Measurements from ENCODE around the gene DNAH10. TPM values are rescaled to one million over a fixed set of nuclear protein-coding genes. Genes with fewer than 3 reads are reported as not detected.

DNAH10 gene
- total RNA-seq, 1 donor: 0.43 TPM

DNA sequence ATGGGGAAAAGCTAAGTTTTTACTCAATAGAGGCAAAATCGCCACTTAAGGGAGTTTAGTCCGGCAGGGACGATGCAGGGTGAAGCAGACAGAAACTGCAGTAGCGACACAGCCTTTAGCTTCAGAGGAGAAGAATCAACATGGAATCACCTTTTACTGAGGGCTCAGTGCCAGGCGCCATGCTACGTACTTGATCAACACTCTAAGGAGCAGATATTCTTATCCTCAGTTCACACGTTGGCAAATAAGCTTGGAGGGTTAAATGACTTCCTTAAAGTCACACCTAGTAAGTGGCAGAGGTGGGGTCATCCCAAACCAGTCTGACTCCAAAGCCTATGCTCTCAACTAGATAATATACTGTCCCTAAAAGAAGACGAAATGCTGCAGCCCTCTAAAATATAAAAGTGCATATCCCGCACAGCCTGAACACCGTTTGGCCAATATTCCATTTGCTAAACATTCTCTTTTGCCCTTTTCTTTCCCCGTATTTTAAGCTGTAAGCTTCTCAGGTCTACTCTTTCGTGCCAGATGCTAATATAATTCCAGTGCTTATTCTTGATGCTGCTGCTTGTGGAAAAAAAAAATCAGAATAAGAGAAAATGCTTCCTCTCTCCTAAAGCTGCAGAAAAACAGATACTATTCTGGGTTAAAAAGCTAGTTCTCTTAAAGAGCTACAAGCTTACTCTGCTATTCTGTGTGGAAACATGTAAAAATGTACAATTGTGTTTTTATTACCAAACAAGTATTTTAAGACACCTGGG is 199.7 kb downstream of the DNAH10 start:
- H3K4me3 ChIP-seq (ENCODE audit: low read depth, low read length): no peak overlapping the region
- no peak for DNase-seq (ENCODE audit: low read depth)
- TF ChIP-seq CTCF (IDR thresholded peaks at IDR 0.05; ENCODE audit: insufficient read depth, low read depth, low read length): no peak

- no peak for TF ChIP-seq CTCF (IDR thresholded peaks at IDR 0.05; ENCODE audit: insufficient read depth, low read depth, low read length)
Measured at GRCh38 chr12:123962513-123962912, 200.4 kb downstream of the DNAH10 start.

DNA sequence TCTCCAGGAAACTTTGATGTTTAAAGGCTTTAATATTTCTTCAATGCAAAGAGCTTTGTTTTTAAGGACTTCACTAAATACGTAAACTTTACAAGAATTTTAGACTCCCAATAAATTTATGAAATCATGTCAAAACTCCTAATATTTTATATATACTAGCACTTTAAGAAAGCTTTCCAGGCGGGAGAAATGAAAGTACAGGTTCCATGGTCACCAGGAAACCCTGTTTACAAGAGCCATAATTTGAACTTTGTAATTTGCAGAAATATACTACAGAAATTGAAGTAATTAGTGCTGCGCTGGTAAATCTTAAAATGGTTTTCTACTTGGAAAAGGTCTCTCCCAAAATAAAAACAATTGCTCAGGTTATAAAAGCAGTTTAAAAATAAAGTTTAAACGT is 201.7 kb downstream of the DNAH10 start:
- no peak for DNase-seq (ENCODE audit: low read depth)
- no peak overlapping the region for H3K4me3 ChIP-seq (ENCODE audit: low read depth, low read length)
- TF ChIP-seq CTCF (IDR thresholded peaks at IDR 0.05; ENCODE audit: insufficient read depth, low read depth, low read length): no peak

More at GRCh38 chr12:123962513-123962912, 200.4 kb downstream of the DNAH10 start:
- DNase-seq (ENCODE audit: low read depth): no peak
- no peak overlapping the region for H3K4me3 ChIP-seq (ENCODE audit: low read depth, low read length)

DNA sequence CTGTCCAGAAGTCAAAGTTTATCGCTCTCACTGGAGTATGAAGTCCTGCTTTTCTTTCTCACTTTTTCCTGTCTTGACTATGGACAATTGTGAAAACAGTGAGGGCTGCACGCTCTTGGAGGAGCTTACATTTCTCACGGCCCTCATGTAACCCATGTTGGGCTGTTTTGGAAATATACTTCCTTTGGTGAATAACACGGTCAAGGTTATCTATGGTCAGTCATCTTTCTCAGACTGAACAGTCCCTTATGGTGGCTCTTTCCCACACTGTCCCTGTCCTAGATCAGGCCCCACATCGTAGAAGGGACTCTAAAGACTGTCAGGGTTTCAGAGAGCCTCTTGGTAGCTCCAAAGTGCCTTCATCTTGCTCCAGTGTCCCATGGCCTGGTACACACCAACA is 203.3 kb downstream of the DNAH10 start:
- no peak for DNase-seq (ENCODE audit: low read depth)
- TF ChIP-seq CTCF (IDR thresholded peaks at IDR 0.05; ENCODE audit: insufficient read depth, low read depth, low read length): no peak
- H3K4me3 ChIP-seq (ENCODE audit: low read depth, low read length): no peak overlapping the region

GRCh38 chr12:123966596-123966995 is 204.5 kb downstream of the DNAH10 start:
- no peak for DNase-seq (ENCODE audit: low read depth)
- no peak for TF ChIP-seq CTCF (IDR thresholded peaks at IDR 0.05; ENCODE audit: insufficient read depth, low read depth, low read length)

DNA sequence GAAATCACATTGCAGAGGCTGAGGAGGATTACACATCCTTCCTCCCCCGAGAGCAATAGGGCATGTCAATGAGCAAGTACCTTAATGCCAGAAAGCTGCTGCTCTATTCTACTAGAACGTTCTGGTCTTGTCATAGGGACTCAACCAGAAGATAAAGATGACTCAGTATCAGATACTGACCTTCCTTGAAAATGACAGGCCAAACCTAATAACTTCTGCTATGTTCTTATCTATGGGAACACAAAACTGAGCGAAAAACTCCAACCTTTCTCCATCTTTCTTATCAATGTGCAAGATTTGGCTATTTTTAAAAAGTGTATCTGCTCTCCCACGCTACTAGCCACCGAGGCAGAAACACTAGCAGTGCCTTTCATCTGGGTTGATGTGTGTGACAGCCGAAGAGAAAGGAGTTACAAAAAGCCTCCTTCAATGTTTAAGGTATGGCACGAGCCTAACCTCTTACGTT is 205.1 kb downstream of the DNAH10 start:
- no peak for DNase-seq (ENCODE audit: low read depth)
- H3K4me3 ChIP-seq (ENCODE audit: low read depth, low read length): no peak overlapping the region
- TF ChIP-seq CTCF (IDR thresholded peaks at IDR 0.05; ENCODE audit: insufficient read depth, low read depth, low read length): no peak

More at GRCh38 chr12:123966596-123966995, 204.5 kb downstream of the DNAH10 start:
- H3K4me3 ChIP-seq (ENCODE audit: low read depth, low read length): no peak overlapping the region

DNA sequence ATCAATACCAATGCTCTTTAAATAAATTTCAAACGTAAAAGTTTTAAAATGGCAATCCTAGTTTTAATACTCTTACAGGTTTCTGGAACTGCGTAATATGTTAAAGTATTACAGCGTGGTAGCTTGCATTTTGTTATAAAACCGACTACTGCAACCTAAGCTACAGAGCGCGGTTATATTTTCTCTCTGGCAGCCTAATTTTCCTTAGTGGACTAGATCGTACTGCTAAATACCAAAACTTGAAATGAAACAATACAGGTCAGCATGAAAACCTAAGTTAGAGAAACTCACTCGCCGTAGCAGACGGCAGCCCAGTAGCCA is 209.3 kb downstream of the DNAH10 start:
- no peak for TF ChIP-seq CTCF (IDR thresholded peaks at IDR 0.05; ENCODE audit: insufficient read depth, low read depth, low read length)
- peak overlapping the region; percentile 79 for H3K4me3 ChIP-seq (ENCODE audit: low read depth, low read length)
- no peak for DNase-seq (ENCODE audit: low read depth)
